Neural progenitor cell (in vitro differentiated cells): ENCODE results near the gene EPN2. TPM values are rescaled to one million over a fixed set of nuclear protein-coding genes. Genes with fewer than 3 reads are reported as not detected.

Source experiments
- DNase-seq: peaks from one replicate; pipeline ENCODE4 v3.0.0-alpha.2; 2016; ENCODE audit warnings: low spot score
- H2AFZ ChIP-seq: fragments of 200-600 bp; sonication (generic); replicated peaks from 2 replicates; pipeline ENCODE4 v1.6.1; 2016; ENCODE audit warnings: antibody characterized with exemption
- H3F3A ChIP-seq: fragments of 200-600 bp; sonication (generic); 2 replicates; pipeline ENCODE4 v1.6.1; 2016; ENCODE audit warnings: antibody characterized with exemption, low read depth
- H3K27ac ChIP-seq: fragments of 200-600 bp; sonication (generic); 2 replicates; pipeline ENCODE4 v1.5.1; 2016; ENCODE audit warnings: mild to moderate bottlenecking
- H3K27me3 ChIP-seq: fragments of 200-600 bp; sonication (generic); 2 replicates; pipeline ENCODE4 v1.6.1; 2016; ENCODE audit warnings: mild to moderate bottlenecking, moderate library complexity
- H3K36me3 ChIP-seq: fragments of 200-600 bp; sonication (generic); 2 replicates; pipeline ENCODE4 v1.5.1; 2016
- H3K4me1 ChIP-seq: fragments of 200-600 bp; sonication (generic); 2 replicates; pipeline ENCODE4 v1.6.1; 2016; ENCODE audit warnings: mixed run types
- H3K4me2 ChIP-seq: fragments of 200-600 bp; sonication (generic); 2 replicates; pipeline ENCODE4 v1.6.1; 2016
- H3K4me3 ChIP-seq: fragments of 200-600 bp; sonication (generic); 2 replicates; pipeline ENCODE4 v1.5.1; 2016
- H3K79me2 ChIP-seq: fragments of 200-600 bp; sonication (generic); 2 replicates; pipeline ENCODE4 v1.6.1; 2016; ENCODE audit warnings: low read depth
- H3K9ac ChIP-seq: fragments of 200-600 bp; sonication (generic); 2 replicates; pipeline ENCODE4 v1.6.1; 2016
- H3K9me3 ChIP-seq: fragments of 200-600 bp; sonication (generic); 2 replicates; pipeline ENCODE4 v1.5.1; 2016; ENCODE audit warnings: low read depth
- H4K20me1 ChIP-seq: fragments of 200-600 bp; sonication (generic); 2 replicates; pipeline ENCODE4 v1.6.1; 2016; ENCODE audit warnings: low read depth
- H3K27ac Mint-ChIP-seq: 3 replicates; pipeline ENCODE4 v1.8.0; 2021; ENCODE audit warnings: mixed read lengths
- H3K27me3 Mint-ChIP-seq: 2 replicates; pipeline ENCODE4 v1.8.0; 2022; ENCODE audit warnings: low read depth, mild to moderate bottlenecking, inconsistent platforms, moderate library complexity, mixed read lengths; ENCODE audit not compliant: insufficient read depth
- H3K36me3 Mint-ChIP-seq: 3 replicates; pipeline ENCODE4 v1.8.0; 2021; ENCODE audit warnings: mixed read lengths
- H3K4me1 Mint-ChIP-seq: 3 replicates; pipeline ENCODE4 v1.8.0; 2021; ENCODE audit warnings: mixed read lengths
- H3K4me3 Mint-ChIP-seq: 3 replicates; pipeline ENCODE4 v1.8.0; 2021; ENCODE audit warnings: mild to moderate bottlenecking, moderate library complexity, mixed read lengths
- H3K9me3 Mint-ChIP-seq: 3 replicates; pipeline ENCODE4 v1.8.0; 2020; ENCODE audit warnings: mixed read lengths
- EZH2 ChIP-seq: fragments of 200-600 bp; sonication (generic); IDR thresholded peaks from 2 replicates; pipeline ENCODE4 v1.6.1; 2017; ENCODE audit warnings: antibody characterized with exemption, mild to moderate bottlenecking, moderate library complexity
- EZH2phosphoT487 ChIP-seq: fragments of 200-600 bp; sonication (generic); IDR thresholded peaks from 2 replicates; pipeline ENCODE4 v1.6.1; 2017; ENCODE audit warnings: antibody characterized with exemption
- total RNA-seq: library from RNA; depleted of rRNA; stranded (reverse); fragments of >200 nt; gene quantifications from 2 replicates; pipeline ENCODE4 v1.2.3, GENCODE V29; 2015; ENCODE audit warnings: low replicate concordance
- TF ChIP-seq, protein P1 (sequence below): fragments of 200-600 bp; sonication (generic); IDR thresholded peaks from 2 replicates; pipeline ENCODE4 v1.5.1; 2017; ENCODE audit warnings: antibody characterized with exemption, mild to moderate bottlenecking

EPN2 gene
- total RNA-seq, 1 donor from 2014 or later: 30.5 TPM

DNA sequence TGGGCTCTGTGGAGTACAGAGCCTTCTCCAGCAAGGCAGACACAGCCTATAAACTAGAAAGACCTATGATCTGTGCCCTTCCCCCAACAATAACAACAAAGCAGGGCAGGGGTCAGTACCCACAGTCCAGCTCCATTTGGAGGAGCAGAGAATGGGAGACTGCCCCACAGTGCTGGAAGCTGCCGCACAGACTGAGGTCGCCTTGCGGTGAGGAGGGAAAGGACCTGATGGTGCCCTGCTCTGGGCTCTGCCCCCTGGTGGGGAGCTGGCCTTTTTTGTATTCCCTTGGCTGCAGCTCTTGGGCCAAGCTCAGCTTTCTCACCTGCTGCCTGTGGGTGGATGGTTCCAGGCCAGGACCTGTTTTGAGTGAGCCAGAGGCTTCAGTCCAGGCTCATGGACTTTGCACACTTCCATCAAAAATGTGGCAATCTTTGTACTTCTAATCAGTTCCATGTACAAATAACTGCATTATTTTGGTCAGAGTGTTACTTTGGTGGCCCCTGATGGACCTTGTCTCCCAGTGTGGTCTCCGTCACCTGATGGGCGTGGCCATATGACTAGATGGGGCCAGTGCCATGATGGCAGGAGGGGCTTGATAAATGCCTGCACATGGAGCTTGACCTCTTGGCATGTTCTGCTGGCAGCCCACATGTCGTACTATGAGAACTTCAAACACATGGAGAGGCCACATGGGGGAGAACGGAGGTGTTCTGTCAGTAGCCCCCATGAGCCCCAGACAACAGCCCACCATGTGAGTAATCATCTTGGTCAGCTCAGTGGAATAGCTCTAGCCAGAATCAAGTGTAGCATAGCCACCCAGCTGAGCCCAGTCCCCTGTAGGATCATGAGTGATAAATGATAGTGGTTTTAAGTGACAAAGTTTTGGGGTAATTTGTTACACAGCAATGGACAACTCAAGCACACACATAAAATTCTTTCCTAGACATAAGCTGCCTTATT is 101.1 kb downstream of the EPN2 start:
- peak; percentile 72 for DNase-seq
- Mint-ChIP-seq H3K9me3 (peaks cover 2% of the 10 kb centered on the region), H3K27me3 (peaks cover 2% of the 10 kb centered on the region), H3K36me3 (peaks cover 5% of the 10 kb centered on the region), H3K4me3 (no peak overlapping the region), H3K4me1 (peaks cover 29% of the 10 kb centered on the region), H3K27ac (no peak overlapping the region)
- H2AFZ ChIP-seq: no peak overlapping the region
- no peaks in the 10 kb centered on the region for H3K79me2 ChIP-seq
- no peak overlapping the region for H3K9ac ChIP-seq
- no peak overlapping the region for H3K27ac ChIP-seq
- peaks cover 6% of the 10 kb centered on the region for H3K4me1 ChIP-seq
- no peaks in the 10 kb centered on the region for H3K9me3 ChIP-seq
- H4K20me1 ChIP-seq: peaks cover 2% of the 10 kb centered on the region
- no peaks in the 10 kb centered on the region for H3K27me3 ChIP-seq
- no peak overlapping the region for H3K4me2 ChIP-seq
- TF ChIP-seq EZH2: no peak
- TF ChIP-seq, protein P1, sequence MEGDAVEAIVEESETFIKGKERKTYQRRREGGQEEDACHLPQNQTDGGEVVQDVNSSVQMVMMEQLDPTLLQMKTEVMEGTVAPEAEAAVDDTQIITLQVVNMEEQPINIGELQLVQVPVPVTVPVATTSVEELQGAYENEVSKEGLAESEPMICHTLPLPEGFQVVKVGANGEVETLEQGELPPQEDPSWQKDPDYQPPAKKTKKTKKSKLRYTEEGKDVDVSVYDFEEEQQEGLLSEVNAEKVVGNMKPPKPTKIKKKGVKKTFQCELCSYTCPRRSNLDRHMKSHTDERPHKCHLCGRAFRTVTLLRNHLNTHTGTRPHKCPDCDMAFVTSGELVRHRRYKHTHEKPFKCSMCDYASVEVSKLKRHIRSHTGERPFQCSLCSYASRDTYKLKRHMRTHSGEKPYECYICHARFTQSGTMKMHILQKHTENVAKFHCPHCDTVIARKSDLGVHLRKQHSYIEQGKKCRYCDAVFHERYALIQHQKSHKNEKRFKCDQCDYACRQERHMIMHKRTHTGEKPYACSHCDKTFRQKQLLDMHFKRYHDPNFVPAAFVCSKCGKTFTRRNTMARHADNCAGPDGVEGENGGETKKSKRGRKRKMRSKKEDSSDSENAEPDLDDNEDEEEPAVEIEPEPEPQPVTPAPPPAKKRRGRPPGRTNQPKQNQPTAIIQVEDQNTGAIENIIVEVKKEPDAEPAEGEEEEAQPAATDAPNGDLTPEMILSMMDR: peak; percentile 57
- peaks cover 7% of the 10 kb centered on the region for H3F3A ChIP-seq
- no peaks in the 10 kb centered on the region for H3K36me3 ChIP-seq
- no peak overlapping the region for H3K4me3 ChIP-seq

DNA sequence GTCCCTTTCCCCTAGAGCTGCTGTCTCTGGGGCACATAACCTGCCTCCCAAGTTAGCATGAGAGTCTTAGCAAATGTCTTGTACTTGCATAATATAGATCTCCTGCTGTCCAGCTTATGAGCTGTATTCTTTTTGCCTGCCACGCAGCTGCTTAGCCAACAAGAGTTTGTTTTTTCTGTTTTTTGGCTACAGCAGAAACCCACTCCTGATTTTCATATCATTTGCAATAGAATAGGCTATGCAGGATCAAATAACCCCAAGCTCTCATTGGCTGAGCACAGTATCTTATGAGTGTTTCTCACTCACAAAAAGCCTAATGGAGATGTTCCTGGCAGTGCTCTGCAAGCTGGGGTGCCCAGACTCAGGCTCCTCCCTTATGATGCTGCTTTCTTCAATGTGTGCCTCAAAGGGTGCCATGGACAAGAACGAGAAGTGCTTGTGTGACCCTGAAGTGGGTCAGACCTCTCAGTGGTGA is 102.2 kb downstream of the EPN2 start:
- Histone ChIP-seq H3K4me2 (no peak overlapping the region), H3K27me3 (no peaks in the 10 kb centered on the region), H3K4me1 (peaks cover 6% of the 10 kb centered on the region), H3K27ac (no peak overlapping the region), H4K20me1 (peaks cover 2% of the 10 kb centered on the region), H3K9ac (no peak overlapping the region), H3F3A (peaks cover 7% of the 10 kb centered on the region), H3K4me3 (no peak overlapping the region), H3K79me2 (no peaks in the 10 kb centered on the region), H3K9me3 (no peaks in the 10 kb centered on the region), H2AFZ (no peak overlapping the region), H3K36me3 (no peaks in the 10 kb centered on the region)
- peaks cover 29% of the 10 kb centered on the region for H3K4me1 Mint-ChIP-seq
- H3K27me3 Mint-ChIP-seq: peaks cover 2% of the 10 kb centered on the region
- no peak for DNase-seq
- peaks cover 5% of the 10 kb centered on the region for H3K36me3 Mint-ChIP-seq
- TF ChIP-seq EZH2phosphoT487: no peak
- TF ChIP-seq, protein P1: no peak
- no peak for TF ChIP-seq EZH2
- no peak overlapping the region for H3K27ac Mint-ChIP-seq
- H3K9me3 Mint-ChIP-seq: peaks cover 2% of the 10 kb centered on the region
- H3K4me3 Mint-ChIP-seq: no peak overlapping the region

DNA sequence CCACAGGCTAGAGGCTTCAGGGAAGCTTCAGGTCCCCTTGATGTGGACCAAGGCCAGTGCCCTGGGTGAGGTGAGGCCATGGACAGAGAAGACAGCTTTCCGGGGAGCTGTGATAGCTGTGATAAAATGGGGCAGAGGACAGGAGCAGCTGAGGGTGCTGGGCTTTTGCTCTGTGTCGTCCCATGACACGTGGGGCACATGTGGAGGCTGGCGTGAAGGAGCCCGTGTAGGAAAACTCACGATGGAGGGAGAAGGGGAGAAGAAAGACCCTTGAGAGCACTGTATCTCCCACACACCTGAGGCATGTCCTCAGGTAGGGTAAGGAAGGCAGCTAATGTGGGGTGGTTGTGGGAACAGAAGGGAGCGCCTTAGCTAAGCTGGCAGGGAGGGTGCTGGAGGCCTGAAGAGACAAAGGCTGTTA is 104.1 kb downstream of the EPN2 start:
- H4K20me1 ChIP-seq: peaks cover 2% of the 10 kb centered on the region
- no peaks in the 10 kb centered on the region for H3K27me3 ChIP-seq
- no peak overlapping the region for H3K9ac ChIP-seq
- H3K27ac ChIP-seq: no peak overlapping the region
- TF ChIP-seq EZH2: no peak
- TF ChIP-seq EZH2phosphoT487: no peak
- TF ChIP-seq, protein P1: no peak
- no peak overlapping the region for H3K4me3 ChIP-seq
- no peaks in the 10 kb centered on the region for H3K79me2 ChIP-seq
- Mint-ChIP-seq H3K36me3 (peaks cover 5% of the 10 kb centered on the region), H3K9me3 (peaks cover 2% of the 10 kb centered on the region), H3K27ac (peak overlapping the region; percentile 64), H3K4me3 (no peak overlapping the region), H3K4me1 (peaks cover 29% of the 10 kb centered on the region), H3K27me3 (peaks cover 3% of the 10 kb centered on the region)
- H3K4me1 ChIP-seq: peaks cover 6% of the 10 kb centered on the region
- no peak overlapping the region for H3K4me2 ChIP-seq
- no peaks in the 10 kb centered on the region for H3K36me3 ChIP-seq
- peaks cover 7% of the 10 kb centered on the region for H3F3A ChIP-seq
- no peaks in the 10 kb centered on the region for H3K9me3 ChIP-seq
- no peak for DNase-seq
- H2AFZ ChIP-seq: no peak overlapping the region
